Neural cell (in vitro differentiated cells): ENCODE results near the gene AANAT. TPM values are rescaled to one million over a fixed set of nuclear protein-coding genes. Genes with fewer than 3 reads are reported as not detected.

Experiments used
- H2AFZ ChIP-seq: fragments of 200-600, 300-800 bp; sonication (generic), shearing (Covaris generic); 2 replicates; pipeline ENCODE4 v1.6.0; 2014; ENCODE audit warnings: low read depth, mild to moderate bottlenecking, antibody characterized with exemption, low read length, moderate library complexity
- H3F3A ChIP-seq: fragments of 200-600 bp; shearing (Covaris generic); 2 replicates; pipeline ENCODE4 v1.6.1; 2016; ENCODE audit warnings: mild to moderate bottlenecking, moderate library complexity, mixed read lengths, antibody characterized with exemption, low read length; ENCODE audit not compliant: insufficient read depth, poor library complexity, severe bottlenecking
- H3K27ac ChIP-seq: fragments of 200-600, 300-800 bp; sonication (generic), shearing (Covaris generic); 2 replicates; pipeline ENCODE4 v1.5.1; 2014; ENCODE audit warnings: mild to moderate bottlenecking, low read length, moderate library complexity
- H3K27me3 ChIP-seq: fragments of 300-800, 200-600 bp; sonication (generic), shearing (Covaris generic); 2 replicates; pipeline ENCODE4 v1.6.0; 2014; ENCODE audit warnings: mild to moderate bottlenecking, low read depth, low read length, moderate library complexity; ENCODE audit not compliant: insufficient read depth
- H3K36me3 ChIP-seq: fragments of 300-800, 200-600 bp; sonication (generic), shearing (Covaris generic); 2 replicates; pipeline ENCODE4 v1.5.1; 2014; ENCODE audit warnings: mild to moderate bottlenecking, antibody characterized with exemption, low read length, moderate library complexity; ENCODE audit not compliant: insufficient read depth
- H3K4me2 ChIP-seq: fragments of 300-800, 200-600 bp; sonication (generic), shearing (Covaris generic); 2 replicates; pipeline ENCODE4 v1.6.0; 2014; ENCODE audit warnings: mild to moderate bottlenecking, low read length
- H3K4me3 ChIP-seq: fragments of 300-800, 200-600 bp; sonication (generic), shearing (Covaris generic); 2 replicates; pipeline ENCODE4 v1.5.1; 2014; ENCODE audit warnings: mild to moderate bottlenecking, low read length, moderate library complexity
- H3K79me2 ChIP-seq: fragments of 200-600 bp; shearing (Covaris generic); replicated peaks from 2 replicates; pipeline ENCODE4 v1.6.0; 2014; ENCODE audit warnings: mild to moderate bottlenecking, low read length, moderate library complexity; ENCODE audit not compliant: insufficient read depth
- H3K9ac ChIP-seq: fragments of 300-800, 200-600 bp; sonication (generic), shearing (Covaris generic); 2 replicates; pipeline ENCODE4 v1.6.1; 2016; ENCODE audit warnings: mild to moderate bottlenecking, low read length, mixed read lengths
- H3K9me2 ChIP-seq: fragments of 200-600 bp; shearing (Covaris generic); 2 replicates; pipeline ENCODE4 v1.6.1; 2016; ENCODE audit warnings: mild to moderate bottlenecking, low read length, mixed read lengths; ENCODE audit not compliant: insufficient read depth
- H3K9me3 ChIP-seq: fragments of 200-600, 300-800 bp; sonication (generic), shearing (Covaris generic); 2 replicates; pipeline ENCODE4 v1.6.1; 2016; ENCODE audit warnings: mild to moderate bottlenecking, mixed run types, low read length, moderate library complexity, mixed read lengths
- H4K20me1 ChIP-seq: fragments of 200-600 bp; shearing (Covaris generic); 2 replicates; pipeline ENCODE4 v1.6.1; 2016; ENCODE audit warnings: mild to moderate bottlenecking, mixed run types; ENCODE audit not compliant: insufficient read depth
- EP300 ChIP-seq: fragments of 450-650 bp; conservative IDR thresholded peaks from 2 replicates; pipeline ENCODE4 v1.6.1; 2014; ENCODE audit warnings: antibody characterized with exemption, mild to moderate bottlenecking, moderate library complexity; ENCODE audit not compliant: poor library complexity, severe bottlenecking
- EZH2 ChIP-seq: fragments of 200-600, 300-800 bp; shearing (Covaris generic), sonication (generic); IDR thresholded peaks from 2 replicates; pipeline ENCODE4 v1.6.1; 2014; ENCODE audit warnings: antibody characterized with exemption, low read length, borderline replicate concordance, mild to moderate bottlenecking; ENCODE audit not compliant: insufficient read depth, poor library complexity, severe bottlenecking
- MXI1 ChIP-seq: fragments of 450-650 bp; conservative IDR thresholded peaks from 2 replicates; pipeline ENCODE4 v1.6.1; 2014; ENCODE audit warnings: antibody characterized with exemption, mild to moderate bottlenecking; ENCODE audit not compliant: poor library complexity, severe bottlenecking
- POLR2AphosphoS5 ChIP-seq: IDR thresholded peaks from 2 replicates; pipeline ENCODE4 v1.6.1; 2012
- RAD21 ChIP-seq: fragments of 450-650 bp; conservative IDR thresholded peaks from 2 replicates; pipeline ENCODE4 v1.6.1; 2014; ENCODE audit warnings: antibody characterized with exemption, mild to moderate bottlenecking, moderate library complexity
- SMC3 ChIP-seq: fragments of 450-650 bp; conservative IDR thresholded peaks from 2 replicates; pipeline ENCODE4 v1.6.1; 2014; ENCODE audit warnings: antibody characterized with exemption, mild to moderate bottlenecking, moderate library complexity; ENCODE audit not compliant: poor library complexity
- TAF1 ChIP-seq: IDR thresholded peaks from 2 replicates; pipeline ENCODE4 v1.6.1; 2012; ENCODE audit warnings: low read depth
- polyA plus RNA-seq: library from polyadenylated mRNA; depleted of rRNA; stranded (reverse); fragments of >200 nt; gene quantifications from 2 replicates; pipeline ENCODE4 v1.2.3, GENCODE V29; 2014
- TF ChIP-seq, protein P1 (sequence below): fragments of 450-650 bp; IDR thresholded peaks from 2 replicates; pipeline ENCODE4 v1.5.1; 2014; ENCODE audit warnings: antibody characterized with exemption, mild to moderate bottlenecking, moderate library complexity; ENCODE audit not compliant: poor library complexity, severe bottlenecking
- TF ChIP-seq, protein P2 (sequence below): IDR thresholded peaks from 2 replicates; pipeline ENCODE4 v1.6.1; 2012; ENCODE audit warnings: borderline replicate concordance

Gene AANAT
- polyA plus RNA-seq, 1 donor from 2014 or later: not detected

DNA sequence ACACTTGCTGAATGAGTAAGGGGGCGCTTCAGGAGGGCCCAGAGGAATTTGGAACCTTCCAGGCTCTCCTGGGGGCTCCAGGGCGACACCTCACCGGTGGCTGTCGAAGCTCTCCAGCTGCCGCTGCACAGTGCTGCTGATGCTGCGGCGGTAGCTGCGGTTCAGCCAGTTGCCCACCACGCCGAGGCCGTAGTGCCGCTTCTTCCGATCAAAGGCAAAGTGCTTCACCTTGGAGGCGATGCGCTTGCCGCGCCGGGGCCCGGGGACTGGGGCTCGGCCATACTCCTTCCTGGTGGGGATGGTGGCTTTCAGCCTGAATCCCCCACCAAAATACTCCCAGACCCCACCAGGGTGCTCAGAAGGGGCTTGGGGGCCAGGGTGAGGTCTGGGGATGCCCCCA, 9.3 kb downstream of the AANAT start:
- Histone ChIP-seq H3K4me2 (no peak overlapping the region), H3K27me3 (no peaks in the 10 kb centered on the region), H3K9ac (no peak overlapping the region), H4K20me1 (no peaks in the 10 kb centered on the region), H3F3A (no peaks in the 10 kb centered on the region), H3K36me3 (no peaks in the 10 kb centered on the region), H3K79me2 (no peaks in the 10 kb centered on the region), H3K27ac (no peak overlapping the region), H3K4me3 (no peak overlapping the region), H3K9me2 (no peaks in the 10 kb centered on the region), H3K9me3 (no peaks in the 10 kb centered on the region), H2AFZ (no peak overlapping the region)
- TF ChIP-seq, protein P1, sequence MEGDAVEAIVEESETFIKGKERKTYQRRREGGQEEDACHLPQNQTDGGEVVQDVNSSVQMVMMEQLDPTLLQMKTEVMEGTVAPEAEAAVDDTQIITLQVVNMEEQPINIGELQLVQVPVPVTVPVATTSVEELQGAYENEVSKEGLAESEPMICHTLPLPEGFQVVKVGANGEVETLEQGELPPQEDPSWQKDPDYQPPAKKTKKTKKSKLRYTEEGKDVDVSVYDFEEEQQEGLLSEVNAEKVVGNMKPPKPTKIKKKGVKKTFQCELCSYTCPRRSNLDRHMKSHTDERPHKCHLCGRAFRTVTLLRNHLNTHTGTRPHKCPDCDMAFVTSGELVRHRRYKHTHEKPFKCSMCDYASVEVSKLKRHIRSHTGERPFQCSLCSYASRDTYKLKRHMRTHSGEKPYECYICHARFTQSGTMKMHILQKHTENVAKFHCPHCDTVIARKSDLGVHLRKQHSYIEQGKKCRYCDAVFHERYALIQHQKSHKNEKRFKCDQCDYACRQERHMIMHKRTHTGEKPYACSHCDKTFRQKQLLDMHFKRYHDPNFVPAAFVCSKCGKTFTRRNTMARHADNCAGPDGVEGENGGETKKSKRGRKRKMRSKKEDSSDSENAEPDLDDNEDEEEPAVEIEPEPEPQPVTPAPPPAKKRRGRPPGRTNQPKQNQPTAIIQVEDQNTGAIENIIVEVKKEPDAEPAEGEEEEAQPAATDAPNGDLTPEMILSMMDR: no peak

DNA sequence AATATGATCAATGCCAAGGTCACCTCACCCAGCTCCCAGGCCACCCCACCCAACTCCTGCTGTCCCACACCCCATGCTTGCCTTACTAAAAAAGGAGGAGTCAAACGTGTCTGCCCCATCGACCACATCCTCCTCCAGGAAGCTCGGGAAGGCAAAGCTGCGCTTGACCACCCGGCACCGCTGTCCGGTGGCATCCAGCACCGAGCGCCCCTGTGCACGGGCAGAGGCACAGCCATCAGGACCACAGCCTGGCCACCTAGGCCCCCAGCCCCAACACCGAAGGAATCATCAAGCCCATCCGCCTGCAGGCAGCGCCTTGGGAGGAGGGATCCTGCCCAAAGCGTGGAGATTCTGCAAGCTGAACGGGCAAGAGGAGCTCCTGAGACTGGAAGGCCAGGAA, 10.2 kb downstream of the AANAT start:
- no peaks in the 10 kb centered on the region for H3K79me2 ChIP-seq
- no peaks in the 10 kb centered on the region for H3F3A ChIP-seq
- H2AFZ ChIP-seq: no peak overlapping the region
- no peak for TF ChIP-seq SMC3
- no peak for TF ChIP-seq POLR2AphosphoS5
- no peak for TF ChIP-seq EZH2
- TF ChIP-seq, protein P1: no peak
- no peak for TF ChIP-seq EP300
- TF ChIP-seq RAD21: no peak
- no peak for TF ChIP-seq MXI1
- TF ChIP-seq, protein P2, sequence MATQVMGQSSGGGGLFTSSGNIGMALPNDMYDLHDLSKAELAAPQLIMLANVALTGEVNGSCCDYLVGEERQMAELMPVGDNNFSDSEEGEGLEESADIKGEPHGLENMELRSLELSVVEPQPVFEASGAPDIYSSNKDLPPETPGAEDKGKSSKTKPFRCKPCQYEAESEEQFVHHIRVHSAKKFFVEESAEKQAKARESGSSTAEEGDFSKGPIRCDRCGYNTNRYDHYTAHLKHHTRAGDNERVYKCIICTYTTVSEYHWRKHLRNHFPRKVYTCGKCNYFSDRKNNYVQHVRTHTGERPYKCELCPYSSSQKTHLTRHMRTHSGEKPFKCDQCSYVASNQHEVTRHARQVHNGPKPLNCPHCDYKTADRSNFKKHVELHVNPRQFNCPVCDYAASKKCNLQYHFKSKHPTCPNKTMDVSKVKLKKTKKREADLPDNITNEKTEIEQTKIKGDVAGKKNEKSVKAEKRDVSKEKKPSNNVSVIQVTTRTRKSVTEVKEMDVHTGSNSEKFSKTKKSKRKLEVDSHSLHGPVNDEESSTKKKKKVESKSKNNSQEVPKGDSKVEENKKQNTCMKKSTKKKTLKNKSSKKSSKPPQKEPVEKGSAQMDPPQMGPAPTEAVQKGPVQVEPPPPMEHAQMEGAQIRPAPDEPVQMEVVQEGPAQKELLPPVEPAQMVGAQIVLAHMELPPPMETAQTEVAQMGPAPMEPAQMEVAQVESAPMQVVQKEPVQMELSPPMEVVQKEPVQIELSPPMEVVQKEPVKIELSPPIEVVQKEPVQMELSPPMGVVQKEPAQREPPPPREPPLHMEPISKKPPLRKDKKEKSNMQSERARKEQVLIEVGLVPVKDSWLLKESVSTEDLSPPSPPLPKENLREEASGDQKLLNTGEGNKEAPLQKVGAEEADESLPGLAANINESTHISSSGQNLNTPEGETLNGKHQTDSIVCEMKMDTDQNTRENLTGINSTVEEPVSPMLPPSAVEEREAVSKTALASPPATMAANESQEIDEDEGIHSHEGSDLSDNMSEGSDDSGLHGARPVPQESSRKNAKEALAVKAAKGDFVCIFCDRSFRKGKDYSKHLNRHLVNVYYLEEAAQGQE: no peak
- no peak for TF ChIP-seq TAF1
- H3K9ac ChIP-seq: no peak overlapping the region
- H3K27me3 ChIP-seq: no peaks in the 10 kb centered on the region
- no peak overlapping the region for H3K4me2 ChIP-seq
- H3K9me2 ChIP-seq: no peaks in the 10 kb centered on the region
- H3K9me3 ChIP-seq: no peaks in the 10 kb centered on the region
- H4K20me1 ChIP-seq: no peaks in the 10 kb centered on the region
- H3K4me3 ChIP-seq: no peak overlapping the region
- H3K36me3 ChIP-seq: no peaks in the 10 kb centered on the region
- no peak overlapping the region for H3K27ac ChIP-seq
